GM10847 (cell line): ENCODE results near the gene CLCNKB.

Experiments used
- POLR2A ChIP-seq: IDR thresholded peaks from 2 replicates; pipeline ENCODE4 v1.6.1; 2011; ENCODE audit not compliant: insufficient read length; ENCODE audit errors: extremely low read depth

CLCNKB gene

GRCh38 chr1:16095447-16095846 lies 51.9 kb downstream of the CLCNKB start:
- no peak for TF ChIP-seq POLR2A

- TF ChIP-seq POLR2A, result no peak
Observed at GRCh38 chr1:16099412-16099811, 55.8 kb downstream of the CLCNKB start.

GRCh38 chr1:16101623-16102022 lies 58.0 kb downstream of the CLCNKB start:
- TF ChIP-seq POLR2A, result no peak
